MCF 10A (cell line): Measurements from ENCODE around the gene TAF3. TPM values are rescaled to one million over a fixed set of nuclear protein-coding genes. Genes with fewer than 3 reads are reported as not detected.

ENCODE experiments used
- BruUV-seq: library from RNA; stranded (reverse); fragments of 400-500 nt; replicated peaks from 2 replicates; lab custom pipeline; 2021; lab: Mats Ljungman, UMichigan
- CTCF ChIA-PET: fragments of 300-600 bp; sonication (Branson Sonifier 250); formaldehyde crosslinking; extraction: SDS; loops from one replicate; lab custom pipeline; 2021; ENCODE audit warnings: antibody characterized with exemption, inconsistent platforms; lab: Yijun Ruan, JAX
- POLR2A ChIA-PET: fragments of 300-600, 350-650 bp; sonication (Branson Sonifier 250); formaldehyde crosslinking; extraction: SDS; loops from one replicate; lab custom pipeline; 2020; ENCODE audit warnings: antibody characterized with exemption, inconsistent platforms; lab: Yijun Ruan, JAX
- DNase-seq: peaks from one replicate; pipeline ENCODE4 v3.0.0-alpha.2; 2018; ENCODE audit not compliant: unreplicated experiment
- H3K27ac Mint-ChIP-seq: one replicate; pipeline ENCODE4 v1.8.0; 2022; ENCODE audit warnings: mild to moderate bottlenecking, low read depth, mixed read lengths; ENCODE audit not compliant: unreplicated experiment
- H3K27me3 Mint-ChIP-seq: one replicate; pipeline ENCODE4 v1.8.0; 2022; ENCODE audit warnings: mixed read lengths; ENCODE audit not compliant: insufficient read depth, unreplicated experiment
- H3K36me3 Mint-ChIP-seq: one replicate; pipeline ENCODE4 v1.8.0; 2022; ENCODE audit warnings: mild to moderate bottlenecking, moderate library complexity, mixed read lengths; ENCODE audit not compliant: insufficient read depth, unreplicated experiment
- H3K4me1 Mint-ChIP-seq: one replicate; pipeline ENCODE4 v1.8.0; 2022; ENCODE audit warnings: mixed read lengths; ENCODE audit not compliant: insufficient read depth, unreplicated experiment
- H3K4me3 Mint-ChIP-seq: one replicate; pipeline ENCODE4 v1.8.0; 2022; ENCODE audit warnings: mild to moderate bottlenecking, moderate library complexity, mixed read lengths; ENCODE audit not compliant: unreplicated experiment
- H3K9me3 Mint-ChIP-seq: one replicate; pipeline ENCODE4 v1.8.0; 2022; ENCODE audit warnings: mixed read lengths; ENCODE audit not compliant: unreplicated experiment
- intact Hi-C: fragments of 100-400 bp; cut with micrococcal nuclease; formaldehyde crosslinking; loops from 2 replicates; pipeline ENCODE4 v1.14.1; 2022
- total RNA-seq: library from RNA; stranded (reverse); gene quantifications from 2 replicates; pipeline ENCODE4 v1.2.3, GENCODE V29; 2022
- TF ChIP-seq, protein P1 (sequence below): fragments of 200-600 bp; IDR thresholded peaks from one replicate; pipeline ENCODE4 v1.8.0; 2022; ENCODE audit warnings: antibody characterized with exemption, mild to moderate bottlenecking; ENCODE audit not compliant: unreplicated experiment

The TAF3 gene
- total RNA-seq, 1 experiment from 2014 or later = 9.9 TPM

DNA sequence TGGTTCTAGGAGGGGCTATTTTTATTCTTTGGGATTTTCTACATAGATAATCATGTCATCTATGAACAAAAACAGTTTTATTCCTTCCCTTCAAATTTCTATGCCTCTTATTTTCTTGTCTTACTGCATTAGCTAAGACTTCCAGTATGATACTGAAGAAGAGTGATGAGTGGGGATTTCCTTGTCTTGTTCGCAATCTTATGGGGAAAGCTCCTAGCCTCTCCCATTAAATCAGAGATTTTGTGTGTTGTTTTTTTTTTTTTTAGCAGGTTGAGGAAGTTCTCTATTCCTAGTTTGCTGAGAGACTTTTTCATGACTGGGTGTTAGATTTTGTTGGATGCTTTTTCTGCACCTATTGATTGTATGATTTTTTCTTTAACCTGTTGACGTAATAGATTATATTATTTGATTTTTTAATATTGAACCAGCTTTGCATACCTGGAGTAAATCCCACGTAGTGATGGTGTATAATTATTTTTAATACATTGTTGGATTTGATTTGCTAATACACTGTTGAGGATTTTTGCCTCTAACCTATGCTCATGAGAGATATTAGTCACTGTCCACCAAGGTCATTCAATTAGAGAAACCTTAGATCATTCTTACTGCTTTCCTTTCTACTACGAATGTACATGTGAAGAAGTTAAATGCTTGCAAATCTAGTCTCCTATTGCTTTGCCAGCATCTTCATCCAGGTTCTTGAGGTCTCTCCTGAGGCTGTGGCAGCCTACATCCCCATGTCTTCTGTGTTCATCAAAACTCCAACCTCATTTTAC lies 23.9 kb upstream of the TAF3 start:
- H3K4me3 Mint-ChIP-seq = no peak overlapping the region
- H3K36me3 Mint-ChIP-seq = peaks cover 65% of the 10 kb centered on the region
- BruUV-seq = no TSS peak
- POLR2A ChIA-PET = interaction anchor here (0.5 kb wide), 1 partner anchor 29 kb away, joined by 3 read pairs; no protein-coding TSS in a partner anchor
- no peaks in the 10 kb centered on the region for H3K27me3 Mint-ChIP-seq
- TF ChIP-seq, protein P1, sequence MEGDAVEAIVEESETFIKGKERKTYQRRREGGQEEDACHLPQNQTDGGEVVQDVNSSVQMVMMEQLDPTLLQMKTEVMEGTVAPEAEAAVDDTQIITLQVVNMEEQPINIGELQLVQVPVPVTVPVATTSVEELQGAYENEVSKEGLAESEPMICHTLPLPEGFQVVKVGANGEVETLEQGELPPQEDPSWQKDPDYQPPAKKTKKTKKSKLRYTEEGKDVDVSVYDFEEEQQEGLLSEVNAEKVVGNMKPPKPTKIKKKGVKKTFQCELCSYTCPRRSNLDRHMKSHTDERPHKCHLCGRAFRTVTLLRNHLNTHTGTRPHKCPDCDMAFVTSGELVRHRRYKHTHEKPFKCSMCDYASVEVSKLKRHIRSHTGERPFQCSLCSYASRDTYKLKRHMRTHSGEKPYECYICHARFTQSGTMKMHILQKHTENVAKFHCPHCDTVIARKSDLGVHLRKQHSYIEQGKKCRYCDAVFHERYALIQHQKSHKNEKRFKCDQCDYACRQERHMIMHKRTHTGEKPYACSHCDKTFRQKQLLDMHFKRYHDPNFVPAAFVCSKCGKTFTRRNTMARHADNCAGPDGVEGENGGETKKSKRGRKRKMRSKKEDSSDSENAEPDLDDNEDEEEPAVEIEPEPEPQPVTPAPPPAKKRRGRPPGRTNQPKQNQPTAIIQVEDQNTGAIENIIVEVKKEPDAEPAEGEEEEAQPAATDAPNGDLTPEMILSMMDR = no peak
- no peak for DNase-seq
- H3K9me3 Mint-ChIP-seq = no peaks in the 10 kb centered on the region
- CTCF ChIA-PET = interaction anchor here (0.6 to 0.9 kb wide), 2 partner anchors 16 to 30 kb away, joined by 3 to 4 read pairs; no protein-coding TSS in a partner anchor
- intact Hi-C loops = no loop called here
- peak overlapping the region; percentile 19 for H3K27ac Mint-ChIP-seq
- peaks cover 50% of the 10 kb centered on the region for H3K4me1 Mint-ChIP-seq

DNA sequence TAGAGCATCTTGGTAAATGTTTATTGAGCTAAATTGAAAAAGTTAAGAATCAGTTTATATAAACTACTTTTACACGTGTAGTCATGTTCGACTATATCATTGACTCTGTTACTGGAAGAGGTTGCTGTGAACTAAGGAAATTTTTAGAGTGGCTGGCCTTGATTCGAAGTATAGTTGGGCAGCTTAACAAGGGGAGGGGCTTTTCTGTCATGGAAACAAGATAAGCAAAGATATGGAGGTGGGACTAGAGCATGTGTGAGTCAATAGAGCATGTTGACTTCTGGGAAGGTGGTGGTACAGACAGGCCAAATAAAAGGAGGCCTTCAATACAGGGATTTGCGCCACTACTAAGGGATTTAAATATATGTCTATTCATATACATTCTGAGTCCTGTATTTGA lies 22.7 kb upstream of the TAF3 start:
- CTCF ChIA-PET = interaction anchor here (0.5 to 0.9 kb wide), 2 partner anchors 115 to 270 kb away, joined by 3 to 5 read pairs; no protein-coding TSS in a partner anchor
- Mint-ChIP-seq H3K4me1 (peaks cover 45% of the 10 kb centered on the region), H3K4me3 (no peak overlapping the region), H3K9me3 (no peaks in the 10 kb centered on the region), H3K27ac (peak overlapping the region; percentile 17), H3K36me3 (peaks cover 70% of the 10 kb centered on the region), H3K27me3 (no peaks in the 10 kb centered on the region)
- TF ChIP-seq, protein P1 = no peak
- POLR2A ChIA-PET = interaction anchor here (0.6 to 6.2 kb wide), 2 partner anchors 7 to 64 kb away, joined by 3 to 59 read pairs; partner anchors contain the start of genes ATP5F1C and KIN
- intact Hi-C loops = no loop called here
- no TSS peak for BruUV-seq
- DNase-seq = no peak

DNA sequence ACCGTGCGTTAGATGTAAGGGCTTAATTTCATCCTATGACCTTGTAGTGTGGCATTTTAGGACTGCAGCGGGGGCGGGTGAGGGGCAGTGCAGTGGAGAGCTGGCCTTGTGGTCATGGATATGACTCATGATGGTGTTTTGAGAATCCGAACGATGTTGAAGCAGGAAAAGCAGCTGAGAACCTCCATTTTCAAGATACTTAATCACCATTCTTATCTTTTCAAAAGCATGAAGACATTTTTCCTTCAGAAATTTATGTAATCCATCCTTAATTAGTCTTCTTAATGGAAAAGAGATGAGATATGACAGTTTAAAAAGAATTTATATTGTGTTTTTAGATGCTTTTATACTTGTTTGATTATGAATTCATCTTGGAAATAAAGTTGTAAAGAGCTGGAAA lies 20.7 kb upstream of the TAF3 start:
- H3K27me3 Mint-ChIP-seq = no peaks in the 10 kb centered on the region
- no TSS peak for BruUV-seq
- peak; percentile 71 for DNase-seq
- no peaks in the 10 kb centered on the region for H3K9me3 Mint-ChIP-seq
- H3K27ac Mint-ChIP-seq = peak overlapping the region; percentile 50
- ChIA-PET POLR2A (interaction anchor here (0.7 to 6.2 kb wide), 5 partner anchors 9 to 1361 kb away, joined by 4 to 59 read pairs (median 12); partner anchors contain the start of genes ATP5F1C, KIN and TAF3), CTCF (no interaction called here)
- no peak overlapping the region for H3K4me3 Mint-ChIP-seq
- peaks cover 77% of the 10 kb centered on the region for H3K36me3 Mint-ChIP-seq
- intact Hi-C loops = no loop called here
- TF ChIP-seq, protein P1 = no peak
- peaks cover 27% of the 10 kb centered on the region for H3K4me1 Mint-ChIP-seq

DNA sequence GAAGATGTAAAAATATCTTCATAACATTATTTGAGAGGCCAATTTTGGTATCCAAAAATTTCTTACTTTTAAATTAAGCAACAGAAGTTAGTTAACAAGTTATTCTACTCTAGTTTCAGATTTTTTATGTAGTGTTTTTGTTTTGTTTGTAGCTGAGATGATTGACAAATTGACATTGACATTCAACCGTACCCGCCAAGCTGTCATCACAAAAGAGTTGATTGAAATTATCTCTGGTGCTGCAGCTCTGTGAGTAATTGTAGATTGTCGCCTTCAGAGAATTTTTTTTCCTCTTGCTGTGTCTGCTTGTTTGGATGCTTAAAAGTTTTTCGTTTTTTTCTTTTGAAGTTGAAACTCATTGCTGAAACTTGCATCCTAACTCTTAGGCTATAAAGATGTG lies 15.7 kb upstream of the TAF3 start:
- Mint-ChIP-seq H3K4me1 (peaks cover 2% of the 10 kb centered on the region), H3K27me3 (no peaks in the 10 kb centered on the region), H3K4me3 (no peak overlapping the region), H3K9me3 (no peaks in the 10 kb centered on the region), H3K36me3 (peaks cover 99% of the 10 kb centered on the region), H3K27ac (no peak overlapping the region)
- intact Hi-C loops = no loop called here
- ChIA-PET POLR2A (interaction anchor here (1.1 to 1.8 kb wide), 3 partner anchors 13 to 15 kb away, joined by 4 to 9 read pairs (median 7); partner anchors contain the start of genes ATP5F1C, KIN and TAF3), CTCF (interaction anchor here (0.6 kb wide), 1 partner anchor 302 kb away, joined by 3 read pairs; no protein-coding TSS in a partner anchor)
- no TSS peak for BruUV-seq
- TF ChIP-seq, protein P1 = no peak
- DNase-seq = no peak
